HEK293 (cell line): Measurements from ENCODE around the gene TPP1.
A peak's percentile ranks its signal among the peaks of the same experiment; 100 is the strongest.

ENCODE experiments used
- KLF10 ChIP-seq: fragments of 450-650 bp; IDR thresholded peaks from 2 replicates; pipeline ENCODE4 v1.5.1; 2018; ENCODE audit warnings: missing biosample characterization, mild to moderate bottlenecking, missing genetic modification characterization
- SETDB1 ChIP-seq: IDR thresholded peaks from one replicate; pipeline ENCODE4 v1.6.1; 2017; ENCODE audit warnings: mild to moderate bottlenecking, low read length, moderate library complexity, mixed read lengths; ENCODE audit not compliant: insufficient read length
- SP3 ChIP-seq: fragments of 450-650 bp; formaldehyde crosslinking; IDR thresholded peaks from 2 replicates; pipeline ENCODE4 v1.5.1; 2016; ENCODE audit warnings: missing biosample characterization, missing genetic modification characterization
- ZBTB20 ChIP-seq: fragments of 450-650 bp; formaldehyde crosslinking; IDR thresholded peaks from 2 replicates; pipeline ENCODE4 v1.5.1; 2016; ENCODE audit warnings: missing biosample characterization, missing genetic modification characterization
- ZNF140 ChIP-seq: fragments of 450-650 bp; formaldehyde crosslinking; IDR thresholded peaks from 2 replicates; pipeline ENCODE4 v1.5.1; 2016; ENCODE audit warnings: missing biosample characterization, missing genetic modification characterization
- ZNF239 ChIP-seq: fragments of 450-650 bp; formaldehyde crosslinking; IDR thresholded peaks from 2 replicates; pipeline ENCODE4 v1.5.1; 2016; ENCODE audit warnings: missing biosample characterization, missing genetic modification characterization
- ZNF585B ChIP-seq: fragments of 450-650 bp; formaldehyde crosslinking; IDR thresholded peaks from 2 replicates; pipeline ENCODE4 v1.5.1; 2016; ENCODE audit warnings: missing biosample characterization, missing genetic modification characterization
- TF ChIP-seq, protein P1 (sequence below): fragments of 450-650 bp; formaldehyde crosslinking; IDR thresholded peaks from 2 replicates; pipeline ENCODE4 v1.5.1; 2016; ENCODE audit warnings: missing biosample characterization, missing genetic modification characterization
- TF ChIP-seq, protein P2 (sequence below): fragments of 450-650 bp; formaldehyde crosslinking; IDR thresholded peaks from 2 replicates; pipeline ENCODE4 v1.5.1; 2016; ENCODE audit warnings: missing biosample characterization, missing genetic modification characterization, low read depth
- TF ChIP-seq, protein P3 (sequence below): fragments of 450-650 bp; formaldehyde crosslinking; IDR thresholded peaks from 2 replicates; pipeline ENCODE4 v1.5.1; 2016; ENCODE audit warnings: missing biosample characterization, missing genetic modification characterization
- TF ChIP-seq, protein P4 (sequence below): fragments of 450-650 bp; formaldehyde crosslinking; IDR thresholded peaks from 2 replicates; pipeline ENCODE4 v1.5.1; 2016; ENCODE audit warnings: missing biosample characterization, missing genetic modification characterization

DNA sequence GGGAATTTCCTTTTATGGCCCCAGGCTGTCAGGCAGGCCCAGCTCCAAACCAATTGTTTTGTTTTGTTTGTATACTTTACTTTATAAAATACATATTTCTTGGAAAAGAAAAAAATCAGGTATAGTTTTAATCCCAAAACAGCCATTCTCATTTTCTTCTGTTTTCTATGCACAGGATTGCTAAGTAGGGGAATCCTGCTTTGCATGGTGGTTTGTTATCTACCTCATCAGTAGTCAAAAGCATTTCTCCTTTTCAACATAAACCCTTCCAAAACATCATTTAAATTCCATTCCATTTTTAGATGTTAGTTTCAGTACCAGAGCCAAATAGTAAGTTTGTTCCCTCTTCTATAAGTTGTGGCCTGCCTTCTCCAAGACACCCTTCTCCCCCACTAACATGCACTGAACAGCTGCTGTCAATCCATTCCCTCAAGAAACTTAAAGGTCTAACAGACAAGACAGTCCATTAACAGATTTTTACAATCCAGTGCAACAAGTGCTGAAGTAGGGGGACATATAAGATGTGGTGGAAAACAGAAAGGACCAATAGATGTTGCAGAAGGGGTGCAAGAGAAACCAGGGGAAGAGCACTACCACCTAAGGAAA, 11.9 kb downstream of the TPP1 start:
- TF ChIP-seq, protein P1, sequence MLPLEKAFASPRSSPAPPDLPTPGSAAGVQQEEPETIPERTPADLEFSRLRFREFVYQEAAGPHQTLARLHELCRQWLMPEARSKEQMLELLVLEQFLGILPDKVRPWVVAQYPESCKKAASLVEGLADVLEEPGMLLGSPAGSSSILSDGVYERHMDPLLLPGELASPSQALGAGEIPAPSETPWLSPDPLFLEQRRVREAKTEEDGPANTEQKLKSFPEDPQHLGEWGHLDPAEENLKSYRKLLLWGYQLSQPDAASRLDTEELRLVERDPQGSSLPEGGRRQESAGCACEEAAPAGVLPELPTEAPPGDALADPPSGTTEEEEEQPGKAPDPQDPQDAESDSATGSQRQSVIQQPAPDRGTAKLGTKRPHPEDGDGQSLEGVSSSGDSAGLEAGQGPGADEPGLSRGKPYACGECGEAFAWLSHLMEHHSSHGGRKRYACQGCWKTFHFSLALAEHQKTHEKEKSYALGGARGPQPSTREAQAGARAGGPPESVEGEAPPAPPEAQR (tag by site-specific recombination), result no peak
- no peak for TF ChIP-seq SETDB1
- no peak; the same call in 1 of the 2 replicates for TF ChIP-seq SP3 (tag by site-specific recombination)
- no peak for TF ChIP-seq ZNF585B
- TF ChIP-seq, protein P2, sequence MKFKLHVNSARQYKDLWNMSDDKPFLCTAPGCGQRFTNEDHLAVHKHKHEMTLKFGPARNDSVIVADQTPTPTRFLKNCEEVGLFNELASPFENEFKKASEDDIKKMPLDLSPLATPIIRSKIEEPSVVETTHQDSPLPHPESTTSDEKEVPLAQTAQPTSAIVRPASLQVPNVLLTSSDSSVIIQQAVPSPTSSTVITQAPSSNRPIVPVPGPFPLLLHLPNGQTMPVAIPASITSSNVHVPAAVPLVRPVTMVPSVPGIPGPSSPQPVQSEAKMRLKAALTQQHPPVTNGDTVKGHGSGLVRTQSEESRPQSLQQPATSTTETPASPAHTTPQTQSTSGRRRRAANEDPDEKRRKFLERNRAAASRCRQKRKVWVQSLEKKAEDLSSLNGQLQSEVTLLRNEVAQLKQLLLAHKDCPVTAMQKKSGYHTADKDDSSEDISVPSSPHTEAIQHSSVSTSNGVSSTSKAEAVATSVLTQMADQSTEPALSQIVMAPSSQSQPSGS, result no peak
- TF ChIP-seq, protein P3, sequence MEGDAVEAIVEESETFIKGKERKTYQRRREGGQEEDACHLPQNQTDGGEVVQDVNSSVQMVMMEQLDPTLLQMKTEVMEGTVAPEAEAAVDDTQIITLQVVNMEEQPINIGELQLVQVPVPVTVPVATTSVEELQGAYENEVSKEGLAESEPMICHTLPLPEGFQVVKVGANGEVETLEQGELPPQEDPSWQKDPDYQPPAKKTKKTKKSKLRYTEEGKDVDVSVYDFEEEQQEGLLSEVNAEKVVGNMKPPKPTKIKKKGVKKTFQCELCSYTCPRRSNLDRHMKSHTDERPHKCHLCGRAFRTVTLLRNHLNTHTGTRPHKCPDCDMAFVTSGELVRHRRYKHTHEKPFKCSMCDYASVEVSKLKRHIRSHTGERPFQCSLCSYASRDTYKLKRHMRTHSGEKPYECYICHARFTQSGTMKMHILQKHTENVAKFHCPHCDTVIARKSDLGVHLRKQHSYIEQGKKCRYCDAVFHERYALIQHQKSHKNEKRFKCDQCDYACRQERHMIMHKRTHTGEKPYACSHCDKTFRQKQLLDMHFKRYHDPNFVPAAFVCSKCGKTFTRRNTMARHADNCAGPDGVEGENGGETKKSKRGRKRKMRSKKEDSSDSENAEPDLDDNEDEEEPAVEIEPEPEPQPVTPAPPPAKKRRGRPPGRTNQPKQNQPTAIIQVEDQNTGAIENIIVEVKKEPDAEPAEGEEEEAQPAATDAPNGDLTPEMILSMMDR (tag by site-specific recombination), result no peak
- TF ChIP-seq ZBTB20 (tag by site-specific recombination), result no peak
- TF ChIP-seq ZNF140 (tag by site-specific recombination), result no peak
- TF ChIP-seq KLF10, result peak; percentile 20; the same call in 1 of the 2 replicates
- no peak for TF ChIP-seq ZNF239 (tag by site-specific recombination)
- TF ChIP-seq, protein P4, sequence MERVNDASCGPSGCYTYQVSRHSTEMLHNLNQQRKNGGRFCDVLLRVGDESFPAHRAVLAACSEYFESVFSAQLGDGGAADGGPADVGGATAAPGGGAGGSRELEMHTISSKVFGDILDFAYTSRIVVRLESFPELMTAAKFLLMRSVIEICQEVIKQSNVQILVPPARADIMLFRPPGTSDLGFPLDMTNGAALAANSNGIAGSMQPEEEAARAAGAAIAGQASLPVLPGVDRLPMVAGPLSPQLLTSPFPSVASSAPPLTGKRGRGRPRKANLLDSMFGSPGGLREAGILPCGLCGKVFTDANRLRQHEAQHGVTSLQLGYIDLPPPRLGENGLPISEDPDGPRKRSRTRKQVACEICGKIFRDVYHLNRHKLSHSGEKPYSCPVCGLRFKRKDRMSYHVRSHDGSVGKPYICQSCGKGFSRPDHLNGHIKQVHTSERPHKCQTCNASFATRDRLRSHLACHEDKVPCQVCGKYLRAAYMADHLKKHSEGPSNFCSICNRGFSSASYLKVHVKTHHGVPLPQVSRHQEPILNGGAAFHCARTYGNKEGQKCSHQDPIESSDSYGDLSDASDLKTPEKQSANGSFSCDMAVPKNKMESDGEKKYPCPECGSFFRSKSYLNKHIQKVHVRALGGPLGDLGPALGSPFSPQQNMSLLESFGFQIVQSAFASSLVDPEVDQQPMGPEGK (tag by site-specific recombination), result no peak
